HG03196 (cell line): ENCODE results near the gene MYADM.
"Not testable (repeated sequence)": the region's sequence is repeated elsewhere in the genome, so short reads cannot be mapped to it uniquely, and the experiment has no call there.

Experiments used
- ATAC-seq: cut with Tn5 transposase; IDR thresholded peaks from one replicate; pipeline ENCODE4 v1.9.1; 2021; ENCODE audit not compliant: unreplicated experiment

Gene MYADM

DNA sequence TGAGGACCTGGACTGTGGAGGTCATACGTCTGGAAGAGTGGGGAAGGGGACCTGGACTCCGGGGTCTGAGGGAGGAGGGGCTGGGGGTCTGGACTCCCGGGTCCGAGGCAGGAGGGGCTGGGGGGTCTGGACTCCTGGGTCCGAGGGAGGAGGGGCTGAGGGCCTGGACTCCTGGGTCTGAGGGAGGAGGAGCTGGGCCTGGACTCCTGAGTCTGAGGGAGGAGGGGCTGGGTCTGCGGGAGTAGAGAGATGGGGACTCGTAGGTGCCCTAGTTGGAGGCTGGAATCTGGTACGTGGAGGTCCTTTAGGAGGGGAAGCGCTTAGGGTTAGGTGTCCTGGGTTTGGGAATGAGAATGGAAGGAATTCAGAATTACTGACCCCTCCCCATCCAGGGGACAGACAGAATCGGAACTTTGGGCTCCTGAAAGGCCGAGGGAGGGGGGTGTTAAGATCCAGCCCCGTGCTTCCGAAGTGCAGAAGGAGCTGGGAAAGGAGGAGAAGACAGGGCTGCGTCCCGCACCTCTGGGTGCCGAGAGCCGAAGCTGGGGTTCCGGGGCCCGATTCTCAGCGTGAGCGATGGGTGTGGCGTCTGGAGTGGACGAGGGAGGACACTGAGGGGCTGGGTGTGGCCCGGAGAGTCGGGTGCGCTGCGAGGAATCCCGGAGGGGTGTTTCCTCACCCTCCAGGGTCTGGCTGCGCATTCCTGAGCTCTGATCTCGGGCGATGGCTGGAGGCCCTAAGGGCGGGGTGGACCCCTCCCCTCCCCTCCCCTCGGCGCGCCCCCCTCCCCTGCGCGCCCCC, 608 bp downstream of the MYADM start:
- no peak for ATAC-seq

DNA sequence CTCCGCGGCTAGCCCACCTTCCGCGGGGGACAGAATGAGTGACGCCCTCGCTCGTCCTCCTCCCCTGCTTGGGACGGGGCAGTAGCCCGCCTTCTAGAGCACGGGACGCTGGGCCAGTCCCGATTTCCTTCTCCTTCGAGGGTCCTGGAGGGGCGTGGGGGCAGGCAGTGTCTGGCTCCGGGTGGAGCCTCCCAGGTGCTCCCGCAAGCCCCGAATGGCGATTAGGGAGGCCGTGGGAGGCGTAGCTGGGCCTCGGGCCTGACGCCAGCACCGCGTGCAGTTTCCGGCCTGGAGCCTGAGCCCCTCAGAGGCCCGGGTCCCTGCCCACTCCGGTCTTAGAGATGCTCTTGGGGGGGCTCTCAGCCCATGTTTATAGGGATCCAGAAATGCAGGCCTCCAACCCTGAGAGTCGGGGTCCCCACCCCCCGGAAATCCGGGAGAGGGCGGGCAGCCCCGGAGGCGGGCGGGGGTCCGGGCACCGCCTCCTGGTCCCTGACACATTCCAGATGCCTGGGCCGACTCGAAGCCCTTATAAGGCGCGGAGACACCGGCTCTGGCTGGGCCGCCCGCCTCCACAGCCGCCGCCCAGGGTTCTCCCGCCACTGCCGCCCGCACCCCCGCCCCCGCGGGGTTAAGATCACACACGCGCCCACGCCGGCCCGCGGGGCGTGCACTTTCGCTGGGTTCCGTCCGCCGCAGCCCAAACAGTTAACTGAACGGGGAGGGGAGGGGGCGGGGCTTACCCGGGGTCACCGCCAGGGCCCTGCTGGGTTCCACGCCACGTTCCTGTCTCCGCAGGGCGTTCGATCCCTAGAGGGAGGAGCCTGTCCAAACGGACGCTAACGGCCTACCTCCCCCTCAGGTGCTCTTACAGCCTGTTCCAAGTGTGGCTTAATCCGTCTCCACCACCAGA, 1.5 kb downstream of the MYADM start:
- ATAC-seq: peak; percentile 32

DNA sequence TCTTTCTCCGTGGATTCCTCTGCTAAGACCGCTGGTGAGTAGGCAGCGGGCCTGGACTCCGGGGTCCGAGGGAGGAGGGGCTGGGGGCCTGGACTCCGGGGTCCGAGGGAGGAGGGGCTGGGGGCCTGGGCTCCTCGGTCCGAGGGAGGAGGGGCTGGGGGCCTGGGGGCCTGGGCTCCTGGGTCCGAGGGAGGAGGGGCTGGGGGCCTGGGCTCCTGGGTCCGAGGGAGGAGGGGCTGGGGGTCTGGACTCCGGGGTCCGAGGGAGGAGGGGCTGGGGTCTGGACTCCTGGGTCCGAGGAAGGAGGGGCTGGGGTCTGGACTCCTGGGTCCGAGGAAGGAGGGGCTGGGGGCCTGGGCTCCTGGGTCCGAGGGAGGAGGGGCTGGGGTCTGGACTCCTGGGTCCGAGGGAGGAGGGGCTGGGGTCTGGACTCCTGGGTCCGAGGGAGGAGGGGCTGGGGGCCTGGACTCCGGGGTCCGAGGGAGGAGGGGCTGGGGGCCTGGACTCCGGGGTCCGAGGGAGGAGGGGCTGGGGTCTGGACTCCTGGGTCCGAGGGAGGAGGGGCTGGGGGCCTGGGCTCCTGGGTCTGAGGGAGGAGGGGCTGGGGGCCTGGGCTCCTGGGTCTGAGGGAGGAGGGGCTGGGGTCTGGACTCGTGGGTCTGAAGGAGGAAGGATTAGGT, 2.3 kb downstream of the MYADM start:
- ATAC-seq: not testable (repeated sequence)

DNA sequence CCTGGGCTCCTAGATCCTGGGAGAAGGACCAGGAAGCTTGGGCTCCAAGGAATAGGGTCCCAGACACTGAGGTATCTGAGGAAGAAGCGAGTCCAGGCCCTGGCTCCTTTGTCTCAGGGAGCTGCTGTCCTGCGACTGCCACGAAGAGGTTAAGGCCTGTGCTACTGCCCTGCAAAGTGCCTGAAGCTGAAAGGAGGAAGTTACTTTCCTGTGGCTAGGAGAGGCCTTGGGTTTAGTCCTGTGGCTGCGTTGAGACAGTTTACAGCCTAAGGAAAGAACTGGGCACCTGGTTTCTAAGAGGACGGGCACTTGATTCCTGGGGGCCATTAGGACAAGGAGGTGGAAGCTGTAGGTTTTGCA, 2.8 kb downstream of the MYADM start:
- no peak for ATAC-seq

DNA sequence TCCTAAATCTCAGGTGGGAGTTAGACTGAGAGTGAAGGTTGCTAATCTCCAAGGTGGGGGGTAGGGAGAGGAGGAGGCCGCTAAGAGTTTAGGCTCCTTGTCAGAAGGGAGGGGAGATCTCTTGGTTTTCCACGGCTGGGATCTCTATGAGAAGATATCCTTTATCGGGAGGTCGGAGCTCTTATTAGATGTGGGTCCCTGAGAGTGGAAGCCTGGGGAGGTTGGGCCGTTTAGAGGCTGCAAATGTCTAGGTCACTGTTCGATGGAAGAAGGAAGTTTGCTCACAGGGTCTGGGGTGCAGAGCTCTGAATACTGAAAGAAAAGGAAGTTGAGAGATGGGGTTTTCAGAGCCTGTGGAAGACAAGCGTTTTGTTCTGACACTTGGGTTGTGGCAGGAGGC, 3.8 kb downstream of the MYADM start:
- no peak for ATAC-seq

DNA sequence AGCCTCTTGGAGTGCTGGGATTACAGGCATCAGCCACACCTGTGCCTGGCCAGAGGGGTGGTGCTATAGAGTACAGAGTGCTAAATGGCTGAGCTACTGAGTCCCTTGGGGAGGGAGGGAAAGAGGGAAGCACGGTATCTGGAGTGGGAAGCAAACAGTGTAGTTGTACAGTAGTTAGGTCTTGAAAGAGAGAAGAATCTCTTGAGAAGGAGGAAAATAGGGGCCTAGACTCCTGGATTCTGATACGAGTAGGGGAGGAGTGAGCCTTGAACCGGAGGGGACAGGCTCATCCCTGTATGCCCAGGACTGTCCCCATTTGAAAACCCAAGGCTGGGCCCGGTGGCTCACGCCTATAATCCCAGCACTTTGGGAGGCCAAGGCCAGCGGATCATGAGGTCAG, 5.1 kb downstream of the MYADM start:
- no peak for ATAC-seq

DNA sequence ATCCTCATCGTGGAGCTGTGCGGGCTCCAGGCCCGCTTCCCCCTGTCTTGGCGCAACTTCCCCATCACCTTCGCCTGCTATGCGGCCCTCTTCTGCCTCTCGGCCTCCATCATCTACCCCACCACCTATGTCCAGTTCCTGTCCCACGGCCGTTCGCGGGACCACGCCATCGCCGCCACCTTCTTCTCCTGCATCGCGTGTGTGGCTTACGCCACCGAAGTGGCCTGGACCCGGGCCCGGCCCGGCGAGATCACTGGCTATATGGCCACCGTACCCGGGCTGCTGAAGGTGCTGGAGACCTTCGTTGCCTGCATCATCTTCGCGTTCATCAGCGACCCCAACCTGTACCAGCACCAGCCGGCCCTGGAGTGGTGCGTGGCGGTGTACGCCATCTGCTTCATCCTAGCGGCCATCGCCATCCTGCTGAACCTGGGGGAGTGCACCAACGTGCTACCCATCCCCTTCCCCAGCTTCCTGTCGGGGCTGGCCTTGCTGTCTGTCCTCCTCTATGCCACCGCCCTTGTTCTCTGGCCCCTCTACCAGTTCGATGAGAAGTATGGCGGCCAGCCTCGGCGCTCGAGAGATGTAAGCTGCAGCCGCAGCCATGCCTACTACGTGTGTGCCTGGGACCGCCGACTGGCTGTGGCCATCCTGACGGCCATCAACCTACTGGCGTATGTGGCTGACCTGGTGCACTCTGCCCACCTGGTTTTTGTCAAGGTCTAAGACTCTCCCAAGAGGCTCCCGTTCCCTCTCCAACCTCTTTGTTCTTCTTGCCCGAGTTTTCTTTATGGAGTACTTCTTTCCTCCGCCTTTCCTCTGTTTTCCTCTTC, 6.3 kb downstream of the MYADM start:
- ATAC-seq: no peak

DNA sequence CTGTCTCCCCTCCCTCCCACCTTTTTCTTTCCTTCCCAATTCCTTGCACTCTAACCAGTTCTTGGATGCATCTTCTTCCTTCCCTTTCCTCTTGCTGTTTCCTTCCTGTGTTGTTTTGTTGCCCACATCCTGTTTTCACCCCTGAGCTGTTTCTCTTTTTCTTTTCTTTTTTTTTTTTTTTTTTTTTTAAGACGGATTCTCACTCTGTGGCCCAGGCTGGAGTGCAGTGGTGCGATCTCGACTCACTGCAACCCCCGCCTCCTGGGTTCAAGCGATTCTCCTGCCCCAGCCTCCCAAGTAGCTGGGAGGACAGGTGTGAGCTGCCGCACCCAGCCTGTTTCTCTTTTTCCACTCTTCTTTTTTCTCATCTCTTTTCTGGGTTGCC, 6.9 kb downstream of the MYADM start:
- no peak for ATAC-seq

DNA sequence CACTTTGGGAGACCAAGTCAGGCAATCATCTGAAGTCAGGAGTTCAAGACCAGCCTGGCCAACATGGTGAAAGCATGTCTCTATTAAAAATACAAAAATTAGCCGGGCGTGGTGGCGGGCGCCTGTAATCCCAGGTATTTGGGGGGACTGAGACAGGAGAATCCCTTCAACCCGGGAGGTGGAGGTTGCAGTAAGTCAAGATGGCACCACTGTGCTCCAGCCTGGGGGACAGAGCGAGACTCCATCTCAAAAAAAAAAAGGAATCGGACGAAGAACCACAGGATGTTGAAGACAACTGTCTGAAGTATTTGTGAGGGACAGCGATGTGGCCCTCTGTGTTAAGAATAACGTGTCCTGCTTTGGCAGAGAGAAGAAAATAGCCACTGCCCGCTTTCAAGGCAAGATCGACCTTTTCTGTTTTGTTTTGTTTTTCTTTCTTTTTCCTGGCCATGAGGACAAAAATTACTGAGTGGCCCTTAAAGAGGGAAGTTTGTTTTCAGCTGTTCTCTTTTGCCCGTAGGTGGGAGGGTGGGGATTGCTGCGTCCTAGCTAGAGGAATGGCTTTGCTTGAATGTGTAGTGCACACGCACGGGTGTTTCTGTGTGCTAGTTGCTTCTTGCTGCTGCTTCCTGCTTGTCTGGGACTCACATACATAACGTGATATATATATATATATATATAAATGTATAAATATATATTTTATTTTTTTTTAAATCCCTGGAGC, 8.1 kb downstream of the MYADM start:
- ATAC-seq: no peak

DNA sequence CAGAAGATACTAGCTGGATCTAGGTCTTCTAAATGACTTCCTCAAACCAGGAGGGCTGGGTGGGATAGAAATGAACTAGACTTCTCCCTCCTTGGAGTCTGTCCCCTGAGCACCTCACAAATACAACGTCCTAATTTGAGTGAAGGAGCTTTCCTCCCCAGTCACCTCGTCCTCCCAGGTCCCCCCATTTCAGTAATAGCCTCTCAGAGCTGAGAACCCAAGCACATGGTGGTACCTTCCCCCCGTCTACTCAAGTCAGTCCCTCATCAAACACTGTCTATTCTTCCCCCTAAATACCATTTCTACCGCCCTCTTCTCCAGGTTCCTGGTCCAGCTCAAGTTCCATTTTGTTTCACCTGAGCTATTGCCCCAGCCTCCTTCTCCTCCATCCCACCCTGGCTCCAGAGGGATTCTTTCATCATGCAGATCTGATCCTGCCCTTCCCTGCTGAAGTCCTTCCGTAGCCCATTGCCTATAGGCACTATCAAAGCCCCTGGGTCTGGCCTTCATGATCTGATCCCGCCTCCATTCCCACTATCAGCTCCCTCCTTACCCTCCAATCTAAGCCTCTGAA, 9.1 kb downstream of the MYADM start:
- no peak for ATAC-seq

DNA sequence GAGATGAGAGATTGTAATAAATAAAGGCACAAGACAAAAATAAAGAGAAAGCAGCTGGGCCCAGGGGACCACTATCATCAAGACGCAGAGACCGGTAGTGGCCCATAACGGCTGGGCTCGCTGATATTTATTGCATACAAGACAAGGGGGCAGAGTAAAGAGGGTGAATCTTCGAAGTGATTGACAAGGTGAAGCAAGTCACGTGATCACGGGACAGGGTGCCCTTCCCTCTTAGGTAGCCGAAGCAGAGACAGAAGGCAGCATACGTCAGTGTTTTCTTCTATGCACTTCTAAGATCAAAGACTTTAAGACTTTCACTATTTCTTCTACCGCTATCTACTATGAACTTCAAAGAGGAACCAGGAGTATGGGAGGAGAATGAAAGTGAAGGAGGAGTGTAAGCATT, 9.7 kb downstream of the MYADM start:
- ATAC-seq: no peak

DNA sequence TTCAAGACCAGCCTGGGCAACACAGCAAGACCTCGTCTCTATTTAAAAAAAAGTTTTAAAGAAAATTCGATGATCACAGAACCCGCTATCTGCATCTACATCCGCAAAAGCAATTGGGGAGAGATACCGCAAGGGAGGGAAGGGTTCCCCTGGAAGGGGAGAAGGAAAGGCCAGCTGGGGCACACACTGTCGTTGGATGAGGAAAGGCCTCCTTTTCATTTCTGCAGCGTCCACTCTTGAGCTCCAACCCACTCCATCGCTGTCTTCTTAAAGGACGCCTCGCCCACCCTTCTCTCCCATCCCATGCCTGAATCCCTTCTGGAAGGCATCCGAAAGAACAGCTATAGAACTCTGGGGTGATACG, 11.1 kb downstream of the MYADM start:
- ATAC-seq: no peak

DNA sequence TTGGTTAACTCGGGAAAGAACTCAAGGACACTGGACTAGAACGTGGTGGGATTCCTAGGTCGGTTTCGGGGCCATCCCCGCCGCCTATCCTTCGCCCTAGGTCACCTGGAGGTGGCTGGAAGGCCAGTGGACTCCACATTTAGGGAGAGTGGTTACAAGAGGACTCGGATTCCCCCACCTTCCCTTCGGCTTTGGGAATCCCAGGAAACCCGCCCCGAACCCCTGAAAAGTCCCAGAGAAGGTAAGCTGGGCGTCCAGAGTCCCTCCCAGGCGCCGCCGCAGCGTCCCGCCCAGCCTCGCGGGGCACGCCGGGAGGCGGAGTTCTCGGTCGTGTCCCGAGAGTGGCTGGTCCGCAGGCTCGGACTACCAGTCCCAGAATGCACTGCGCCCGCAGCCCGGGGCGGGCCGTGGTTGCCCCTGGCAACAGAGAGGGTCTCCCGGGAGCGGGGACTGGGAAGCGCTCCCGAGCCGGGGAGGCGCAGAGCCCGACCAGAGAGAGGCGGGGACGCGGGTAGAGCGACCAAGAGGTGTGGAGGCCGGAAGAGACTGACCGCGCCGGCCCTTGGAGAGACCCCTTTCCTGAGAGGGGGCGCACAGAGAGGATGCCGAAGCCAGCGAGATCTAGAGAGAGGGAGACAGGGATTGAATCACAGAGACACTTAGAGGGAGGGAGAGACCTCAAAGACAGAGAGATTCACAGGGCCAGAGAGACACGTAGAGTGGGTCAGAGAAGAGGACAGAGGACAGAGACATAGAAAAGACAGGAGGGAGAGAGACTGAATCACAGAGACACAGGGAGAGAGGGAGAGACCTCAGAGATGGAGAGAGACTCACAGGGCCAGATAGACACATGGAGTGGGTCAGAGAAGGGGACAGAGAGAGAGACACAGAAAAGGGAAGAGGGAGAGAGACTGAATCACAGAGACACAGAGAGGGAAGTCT, 11.7 kb downstream of the MYADM start:
- peak; percentile 84 for ATAC-seq

DNA sequence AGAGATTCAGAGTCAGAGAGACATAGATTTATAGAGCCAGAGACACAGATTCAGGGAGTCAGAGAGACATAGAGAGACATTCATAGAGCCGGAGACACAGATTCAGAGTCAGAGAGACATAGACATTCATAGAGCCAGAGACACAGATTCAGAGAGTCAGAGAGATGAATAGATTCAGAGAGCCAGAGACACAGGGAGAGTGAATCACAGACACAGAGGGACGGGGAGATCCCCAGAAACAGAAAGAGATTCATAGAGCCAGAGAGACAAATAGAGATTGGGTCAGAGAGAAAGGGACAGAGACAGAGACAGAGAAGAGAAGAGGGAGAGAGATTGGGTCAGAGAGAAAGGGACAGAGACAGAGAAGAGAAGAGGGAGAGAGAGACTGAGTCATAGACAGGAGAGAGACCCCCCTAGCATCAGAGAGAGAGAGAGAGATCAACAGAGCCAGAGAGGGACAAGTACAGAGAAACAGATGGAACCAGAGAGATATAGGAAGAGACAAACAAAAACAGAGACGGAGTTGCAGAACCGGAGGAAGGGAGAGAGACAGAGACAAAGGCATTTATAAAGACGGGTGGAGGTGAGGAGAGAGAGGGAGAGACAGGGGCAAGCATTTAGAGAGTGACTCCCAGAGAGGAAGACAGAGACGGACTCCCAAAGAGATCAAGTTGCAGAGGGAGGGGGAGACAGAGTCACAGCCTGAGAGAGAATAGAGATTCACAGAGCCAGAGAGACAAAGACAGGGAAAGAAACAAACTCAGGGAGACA, 13.2 kb downstream of the MYADM start:
- no peak for ATAC-seq

DNA sequence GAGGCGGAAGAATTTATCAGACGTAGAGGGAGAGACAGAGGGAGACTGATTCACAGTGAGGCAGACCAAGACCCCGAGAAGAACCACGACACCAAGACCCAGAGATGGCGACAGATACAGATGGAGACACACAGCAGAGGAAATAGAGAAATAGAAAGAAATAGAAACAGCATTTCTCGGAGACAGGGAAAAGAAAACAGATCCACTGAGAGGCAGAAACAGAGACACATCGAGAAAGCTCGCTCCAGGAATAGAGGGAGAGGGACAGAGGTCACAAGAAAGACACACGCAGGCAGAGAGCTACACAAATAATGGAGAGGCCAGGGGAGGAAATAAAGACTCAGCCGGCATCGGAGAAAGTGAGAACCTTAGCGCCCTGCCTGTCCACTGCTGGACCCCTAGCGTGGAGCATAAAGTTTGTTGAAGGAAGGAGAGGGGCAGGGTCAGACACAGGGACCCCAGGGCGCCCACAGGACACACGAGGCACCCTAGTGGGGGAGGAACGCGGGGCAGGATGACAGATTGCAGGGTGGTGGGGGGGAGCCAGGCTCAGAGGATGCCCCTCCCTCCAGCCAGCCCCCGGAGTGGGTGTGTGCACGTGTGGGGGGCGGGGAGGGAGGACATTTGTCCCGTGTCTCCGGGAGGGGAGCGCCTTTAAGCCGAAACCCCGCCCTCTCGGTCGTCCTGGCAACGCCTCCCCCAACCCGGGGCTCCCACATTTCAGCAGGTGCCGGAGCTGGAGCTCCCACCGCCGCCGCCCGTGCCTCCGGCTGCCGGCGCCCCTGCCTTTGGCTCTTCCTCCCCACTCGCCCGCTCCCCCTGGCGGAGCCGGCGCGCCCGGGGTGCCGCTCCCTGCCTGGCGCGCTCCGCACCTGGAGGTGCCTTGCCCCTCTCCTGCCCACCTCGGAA, 14.1 kb downstream of the MYADM start, which contains the start of gene PRKCG:
TSS of gene PRKCG (plus strand) at position 716 of the 909 bp plus-strand sequence. CDS start 298 bp downstream, outside the sequence.
- no peak for ATAC-seq

DNA sequence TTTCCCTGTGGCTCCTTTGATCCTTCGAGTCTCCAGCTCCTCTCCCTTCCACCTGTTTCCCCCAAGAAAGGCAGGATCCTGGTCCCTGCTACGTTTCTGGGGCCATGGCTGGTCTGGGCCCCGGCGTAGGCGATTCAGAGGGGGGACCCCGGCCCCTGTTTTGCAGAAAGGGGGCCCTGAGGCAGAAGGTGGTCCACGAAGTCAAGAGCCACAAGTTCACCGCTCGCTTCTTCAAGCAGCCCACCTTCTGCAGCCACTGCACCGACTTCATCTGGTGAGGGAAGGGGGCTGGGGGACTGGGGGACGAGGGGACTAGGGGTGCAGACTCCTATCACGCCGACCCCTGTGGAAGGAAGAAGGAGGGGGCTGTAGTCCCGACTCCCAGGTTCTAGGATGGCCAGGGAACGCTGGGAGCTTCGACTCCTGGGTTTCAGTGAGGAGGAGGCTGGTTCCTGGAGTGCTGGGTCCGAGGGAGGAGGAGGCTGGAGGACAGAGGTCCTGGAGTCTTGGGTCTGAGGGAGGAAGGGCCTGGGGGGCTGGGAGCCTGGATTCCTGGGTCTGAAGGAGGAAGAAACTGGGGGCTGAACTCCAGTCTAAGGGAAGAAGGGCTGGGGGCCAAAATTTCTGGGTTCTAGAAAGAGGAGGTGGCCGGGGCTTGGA, 14.8 kb downstream of the MYADM start:
- ATAC-seq: no peak
